Measurements from ENCODE around the gene CMSS1.

Gene CMSS1

DNA sequence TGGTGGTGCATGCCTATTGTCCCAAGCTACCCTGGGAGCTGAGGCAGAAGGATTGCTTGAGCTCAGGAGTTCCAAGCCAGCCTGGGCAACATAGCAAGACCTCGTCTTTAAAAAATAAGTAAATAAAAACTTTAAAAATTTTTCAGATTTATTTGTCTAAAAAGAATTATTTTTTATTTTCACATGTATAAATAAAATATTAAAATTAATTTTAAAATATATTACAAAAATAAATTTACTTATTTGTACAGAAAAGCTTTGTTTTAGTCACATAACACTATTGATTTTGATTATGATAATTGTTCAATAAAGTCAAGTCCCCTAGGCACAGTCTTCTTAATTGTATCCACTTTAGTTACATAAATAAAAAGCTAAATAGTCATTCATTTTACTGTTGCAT lies 211.4 kb downstream of the CMSS1 start:
- Histone ChIP-seq H3K27ac (ENCODE audit: insufficient read depth in 1 of 2, low read depth in 1 of 2, low read length in 2 of 2, poor library complexity in 1 of 2, severe bottlenecking in 2 of 2) (no peak overlapping the region), H3K9me3 (ENCODE audit: control extremely low read depth in 1 of 5, control insufficient read depth in 4 of 5, insufficient read depth in 2 of 5, low read depth in 1 of 5, low read length in 4 of 5) (no peaks in the 10 kb centered on the region), H3K4me1 (ENCODE audit: control extremely low read depth in 1 of 4, control insufficient read depth in 4 of 4, insufficient read depth in 4 of 4, low read length in 3 of 4) (peaks cover 0 to 8% (median 3%) of the 10 kb centered on the region in 4 experiments), H3K4me3 (ENCODE audit: control insufficient read depth in 1 of 7, extremely low read depth in 1 of 7, insufficient read depth in 4 of 7, low read depth in 2 of 7, low read length in 6 of 7) (no peak overlapping the region), H3K36me3 (ENCODE audit: control insufficient read depth in 4 of 4, insufficient read depth in 4 of 4, low read length in 3 of 4) (peaks cover 0 to 4% (median 1%) of the 10 kb centered on the region in 4 experiments), H3K27me3 (replicated peaks in 2 of 5; ENCODE audit: control insufficient read depth in 4 of 5, insufficient read depth in 5 of 5, low read length in 4 of 5) (no peaks in the 10 kb centered on the region)
- no CpG with 5 or more reads among the region's 1 CpG for WGBS (ENCODE audit: insufficient coverage)
- POLR2A ChIA-PET = no interaction called here
- CTCF ChIA-PET = interaction anchor here (0.5 kb wide), 1 partner anchor 19 kb away, joined by 5 read pairs; no protein-coding TSS in a partner anchor
- no peak for DNase-seq

DNA sequence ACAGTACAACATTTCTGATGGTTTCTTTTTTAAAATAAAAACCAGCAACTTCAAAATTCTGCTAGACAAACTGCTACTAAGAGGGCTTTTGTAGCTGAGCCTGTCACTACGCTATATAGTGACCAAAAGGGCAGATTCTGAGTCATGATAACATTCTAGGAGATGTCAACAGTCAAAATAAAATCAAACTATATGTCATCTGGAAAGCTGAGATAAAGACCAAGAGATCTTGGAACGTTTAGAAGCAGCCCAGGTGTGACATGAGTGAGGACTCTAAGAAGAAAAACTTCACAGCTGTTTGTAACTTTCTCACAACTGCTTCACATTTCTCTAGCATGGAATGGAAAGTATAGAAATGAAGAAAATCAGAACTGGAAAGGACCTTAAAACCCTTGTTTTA lies 212.0 kb downstream of the CMSS1 start:
- H3K27ac ChIP-seq (ENCODE audit: insufficient read depth in 1 of 2, low read depth in 1 of 2, low read length in 2 of 2, poor library complexity in 1 of 2, severe bottlenecking in 2 of 2) = no peak overlapping the region
- ChIA-PET CTCF (interaction anchor here (0.5 to 1.5 kb wide), 2 partner anchors 19 to 196 kb away, joined by 3 to 5 read pairs; no protein-coding TSS in a partner anchor), POLR2A (no interaction called here)

GRCh38 chr3:100030346-100030745 lies 212.7 kb downstream of the CMSS1 start:
- H3K4me3 ChIP-seq (ENCODE audit: control insufficient read depth in 1 of 7, extremely low read depth in 1 of 7, insufficient read depth in 4 of 7, low read depth in 2 of 7, low read length in 6 of 7) = no peak overlapping the region
- H3K27me3 ChIP-seq (replicated peaks in 2 of 5; ENCODE audit: control insufficient read depth in 4 of 5, insufficient read depth in 5 of 5, low read length in 4 of 5) = no peaks in the 10 kb centered on the region
- 100% methylated on average over 1 of the region's 3 CpGs for WGBS (ENCODE audit: insufficient coverage)
- peaks cover 0 to 6% (median 1%) of the 10 kb centered on the region in 4 experiments for H3K36me3 ChIP-seq (ENCODE audit: control insufficient read depth in 4 of 4, insufficient read depth in 4 of 4, low read length in 3 of 4)
- ChIA-PET CTCF (interaction anchor here (1.5 kb wide), 1 partner anchor 197 kb away, joined by 3 read pairs; no protein-coding TSS in a partner anchor), POLR2A (no interaction called here)
- DNase-seq = no peak
- no peak overlapping the region for H3K27ac ChIP-seq (ENCODE audit: insufficient read depth in 1 of 2, low read depth in 1 of 2, low read length in 2 of 2, poor library complexity in 1 of 2, severe bottlenecking in 2 of 2)
- H3K4me1 ChIP-seq (ENCODE audit: control extremely low read depth in 1 of 4, control insufficient read depth in 4 of 4, insufficient read depth in 4 of 4, low read length in 3 of 4) = peaks cover 0 to 8% (median 3%) of the 10 kb centered on the region in 4 experiments
- no peaks in the 10 kb centered on the region for H3K9me3 ChIP-seq (ENCODE audit: control extremely low read depth in 1 of 5, control insufficient read depth in 4 of 5, insufficient read depth in 2 of 5, low read depth in 1 of 5, low read length in 4 of 5)

More for the DNA sequence above, 212.0 kb downstream of the CMSS1 start:
- Histone ChIP-seq H3K9me3 (ENCODE audit: control extremely low read depth in 1 of 5, control insufficient read depth in 4 of 5, insufficient read depth in 2 of 5, low read depth in 1 of 5, low read length in 4 of 5) (no peaks in the 10 kb centered on the region), H3K4me1 (ENCODE audit: control extremely low read depth in 1 of 4, control insufficient read depth in 4 of 4, insufficient read depth in 4 of 4, low read length in 3 of 4) (peaks cover 0 to 8% (median 3%) of the 10 kb centered on the region in 4 experiments), H3K27me3 (replicated peaks in 2 of 5; ENCODE audit: control insufficient read depth in 4 of 5, insufficient read depth in 5 of 5, low read length in 4 of 5) (no peaks in the 10 kb centered on the region), H3K4me3 (ENCODE audit: control insufficient read depth in 1 of 7, extremely low read depth in 1 of 7, insufficient read depth in 4 of 7, low read depth in 2 of 7, low read length in 6 of 7) (no peak overlapping the region), H3K36me3 (ENCODE audit: control insufficient read depth in 4 of 4, insufficient read depth in 4 of 4, low read length in 3 of 4) (peaks cover 0 to 6% (median 1%) of the 10 kb centered on the region in 4 experiments)
- no CpG with 5 or more reads among the region's 2 CpGs for WGBS (ENCODE audit: insufficient coverage)
- no peak for DNase-seq

GRCh38 chr3:100030914-100031425 lies 213.3 kb downstream of the CMSS1 start:
- peaks cover 0 to 6% (median 1%) of the 10 kb centered on the region in 4 experiments for H3K36me3 ChIP-seq (ENCODE audit: control insufficient read depth in 4 of 4, insufficient read depth in 4 of 4, low read length in 3 of 4)
- no peak for DNase-seq
- peaks cover 0 to 8% (median 3%) of the 10 kb centered on the region in 4 experiments for H3K4me1 ChIP-seq (ENCODE audit: control extremely low read depth in 1 of 4, control insufficient read depth in 4 of 4, insufficient read depth in 4 of 4, low read length in 3 of 4)
- no peaks in the 10 kb centered on the region for H3K27me3 ChIP-seq (replicated peaks in 2 of 5; ENCODE audit: control insufficient read depth in 4 of 5, insufficient read depth in 5 of 5, low read length in 4 of 5)
- no peak overlapping the region for H3K4me3 ChIP-seq (ENCODE audit: control insufficient read depth in 1 of 7, extremely low read depth in 1 of 7, insufficient read depth in 4 of 7, low read depth in 2 of 7, low read length in 6 of 7)
- ChIA-PET POLR2A (no interaction called here), CTCF (interaction anchor here (1.5 kb wide), 1 partner anchor 198 kb away, joined by 3 read pairs; no protein-coding TSS in a partner anchor)
- no peaks in the 10 kb centered on the region for H3K9me3 ChIP-seq (ENCODE audit: control extremely low read depth in 1 of 5, control insufficient read depth in 4 of 5, insufficient read depth in 2 of 5, low read depth in 1 of 5, low read length in 4 of 5)
- no CpG with 5 or more reads among the region's 1 CpG for WGBS (ENCODE audit: insufficient coverage)
- no peak overlapping the region for H3K27ac ChIP-seq (ENCODE audit: insufficient read depth in 1 of 2, low read depth in 1 of 2, low read length in 2 of 2, poor library complexity in 1 of 2, severe bottlenecking in 2 of 2)

- H3K4me1 ChIP-seq (ENCODE audit: control extremely low read depth in 1 of 4, control insufficient read depth in 4 of 4, insufficient read depth in 4 of 4, low read length in 3 of 4) = peaks cover 0 to 4% (median 2%) of the 10 kb centered on the region in 4 experiments
- CTCF ChIA-PET = interaction anchor here (1.0 kb wide), 1 partner anchor 11 kb away, joined by 3 read pairs; no protein-coding TSS in a partner anchor
- DNase-seq = peak in 2 of 3 donors; percentile 6 to 16
- WGBS (ENCODE audit: insufficient coverage) = 90% methylated on average over 2 of the region's 5 CpGs
- peaks cover 0 to 6% (median 1%) of the 10 kb centered on the region in 4 experiments for H3K36me3 ChIP-seq (ENCODE audit: control insufficient read depth in 4 of 4, insufficient read depth in 4 of 4, low read length in 3 of 4)
- H3K27me3 ChIP-seq (replicated peaks in 2 of 5; ENCODE audit: control insufficient read depth in 4 of 5, insufficient read depth in 5 of 5, low read length in 4 of 5) = no peaks in the 10 kb centered on the region
- POLR2A ChIA-PET = no interaction called here
- H3K27ac ChIP-seq (ENCODE audit: insufficient read depth in 1 of 2, low read depth in 1 of 2, low read length in 2 of 2, poor library complexity in 1 of 2, severe bottlenecking in 2 of 2) = no peak overlapping the region
- no peak overlapping the region for H3K4me3 ChIP-seq (ENCODE audit: control insufficient read depth in 1 of 7, extremely low read depth in 1 of 7, insufficient read depth in 4 of 7, low read depth in 2 of 7, low read length in 6 of 7)
- no peaks in the 10 kb centered on the region for H3K9me3 ChIP-seq (ENCODE audit: control extremely low read depth in 1 of 5, control insufficient read depth in 4 of 5, insufficient read depth in 2 of 5, low read depth in 1 of 5, low read length in 4 of 5)
Observed at GRCh38 chr3:100032243-100032642, 214.6 kb downstream of the CMSS1 start.

DNA sequence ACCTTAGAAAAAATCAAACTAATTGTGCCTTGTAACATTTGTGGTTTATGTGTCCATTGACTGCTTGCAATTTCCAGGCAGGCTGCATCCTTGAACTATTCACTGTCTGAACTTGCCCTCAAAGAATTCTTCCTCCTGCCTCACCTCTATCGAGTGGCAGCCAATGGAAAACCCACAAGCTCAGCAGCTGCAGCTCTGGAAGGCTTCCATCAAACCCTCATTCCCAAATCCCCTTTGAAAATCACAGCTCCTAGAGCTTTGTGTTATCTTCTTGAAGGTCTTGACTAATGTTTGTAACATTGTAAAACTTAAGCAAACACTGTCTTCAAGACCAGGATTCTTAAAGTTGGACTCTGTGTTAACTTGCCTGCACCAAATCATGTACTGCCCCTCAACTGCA lies 215.5 kb downstream of the CMSS1 start:
- H3K36me3 ChIP-seq (ENCODE audit: control insufficient read depth in 4 of 4, insufficient read depth in 4 of 4, low read length in 3 of 4) = peaks cover 0 to 6% (median 0%) of the 10 kb centered on the region in 4 experiments
- CTCF ChIA-PET = interaction anchor here (1.0 kb wide), 1 partner anchor 12 kb away, joined by 3 read pairs; no protein-coding TSS in a partner anchor
- POLR2A ChIA-PET = no interaction called here
- no CpG with 5 or more reads among the region's 1 CpG for WGBS (ENCODE audit: insufficient coverage)
- H3K4me3 ChIP-seq (ENCODE audit: control insufficient read depth in 1 of 7, extremely low read depth in 1 of 7, insufficient read depth in 4 of 7, low read depth in 2 of 7, low read length in 6 of 7) = no peak overlapping the region
- no peaks in the 10 kb centered on the region for H3K9me3 ChIP-seq (ENCODE audit: control extremely low read depth in 1 of 5, control insufficient read depth in 4 of 5, insufficient read depth in 2 of 5, low read depth in 1 of 5, low read length in 4 of 5)
- no peak for DNase-seq
- H3K27ac ChIP-seq (ENCODE audit: insufficient read depth in 1 of 2, low read depth in 1 of 2, low read length in 2 of 2, poor library complexity in 1 of 2, severe bottlenecking in 2 of 2) = no peak overlapping the region
- no peaks in the 10 kb centered on the region for H3K4me1 ChIP-seq (ENCODE audit: control extremely low read depth in 1 of 4, control insufficient read depth in 4 of 4, insufficient read depth in 4 of 4, low read length in 3 of 4)
- no peaks in the 10 kb centered on the region for H3K27me3 ChIP-seq (replicated peaks in 2 of 5; ENCODE audit: control insufficient read depth in 4 of 5, insufficient read depth in 5 of 5, low read length in 4 of 5)

DNA sequence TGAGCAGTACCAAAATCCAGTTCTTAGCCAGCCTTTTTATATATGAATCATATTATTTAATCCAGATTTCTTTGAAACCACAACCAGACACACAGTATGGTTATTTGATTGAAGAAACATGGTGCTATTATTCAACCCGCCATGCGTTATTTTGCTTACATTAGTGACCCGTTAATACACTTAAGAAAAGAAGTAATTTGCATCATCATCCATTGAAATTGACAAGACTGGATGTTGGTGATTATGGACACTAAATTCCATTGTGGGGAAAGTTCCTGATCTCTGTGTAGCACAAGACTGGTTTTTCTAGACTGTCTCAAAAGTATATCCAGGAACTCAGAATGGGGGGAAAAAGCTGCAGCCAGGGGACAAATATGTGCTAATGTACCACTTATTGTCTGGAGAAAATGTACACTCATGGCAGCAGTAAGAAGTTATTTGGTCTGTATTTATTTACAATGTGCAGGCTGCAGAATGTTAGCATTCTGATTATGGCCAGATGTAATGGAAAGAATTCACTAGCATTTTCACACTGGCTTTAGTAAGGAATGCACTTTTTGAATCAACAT lies 216.3 kb downstream of the CMSS1 start:
- H3K27me3 ChIP-seq (replicated peaks in 2 of 5; ENCODE audit: control insufficient read depth in 4 of 5, insufficient read depth in 5 of 5, low read length in 4 of 5) = no peaks in the 10 kb centered on the region
- H3K27ac ChIP-seq (ENCODE audit: insufficient read depth in 1 of 2, low read depth in 1 of 2, low read length in 2 of 2, poor library complexity in 1 of 2, severe bottlenecking in 2 of 2) = no peak overlapping the region
- H3K36me3 ChIP-seq (ENCODE audit: control insufficient read depth in 4 of 4, insufficient read depth in 4 of 4, low read length in 3 of 4) = peaks cover 0 to 6% (median 0%) of the 10 kb centered on the region in 4 experiments
- POLR2A ChIA-PET = no interaction called here
- H3K9me3 ChIP-seq (ENCODE audit: control extremely low read depth in 1 of 5, control insufficient read depth in 4 of 5, insufficient read depth in 2 of 5, low read depth in 1 of 5, low read length in 4 of 5) = no peaks in the 10 kb centered on the region
- CTCF ChIA-PET = no interaction called here
- H3K4me1 ChIP-seq (ENCODE audit: control extremely low read depth in 1 of 4, control insufficient read depth in 4 of 4, insufficient read depth in 4 of 4, low read length in 3 of 4) = no peaks in the 10 kb centered on the region
- H3K4me3 ChIP-seq (ENCODE audit: control insufficient read depth in 1 of 7, extremely low read depth in 1 of 7, insufficient read depth in 4 of 7, low read depth in 2 of 7, low read length in 6 of 7) = no peak overlapping the region
- DNase-seq = no peak
- WGBS (ENCODE audit: insufficient coverage) = no CpG with 5 or more reads among the region's 3 CpGs
